GM12878 (cell line): Measurements from ENCODE around the gene ADAMTSL2. TPM values are rescaled to one million over a fixed set of nuclear protein-coding genes. Genes with fewer than 3 reads are reported as not detected.

Experiments used
- ATAC-seq: fragments of 200-7000 bp; cut with Tn5 transposase; 3 replicates; pipeline ENCODE4 v1.9.1; 2020; ENCODE audit warnings: mild to moderate bottlenecking, moderate library complexity
- BruUV-seq: library from RNA; stranded (reverse); fragments of 400-500 nt; replicated peaks from 2 replicates; lab custom pipeline; 2021; lab: Mats Ljungman, UMichigan
- CTCF ChIA-PET: fragments of 300-600 bp; sonication (Branson Sonifier 250); formaldehyde crosslinking; extraction: SDS; loops from one replicate; lab custom pipeline; 2021; ENCODE audit warnings: inconsistent platforms; lab: Yijun Ruan, JAX
- POLR2A ChIA-PET: fragments of 350-600 bp; formaldehyde crosslinking; extraction: SDS; loops from one replicate; lab custom pipeline; 2021; ENCODE audit warnings: inconsistent platforms; lab: Charles Lee
- RAD21 ChIA-PET: fragments of 300-600 bp; sonication (Branson Sonifier 250); formaldehyde crosslinking; loops from one replicate; lab custom pipeline; 2023; ENCODE audit warnings: antibody characterized with exemption; ENCODE audit not compliant: unreplicated experiment; lab: Charles Lee
- SMC1A ChIA-PET: fragments of 300-600 bp; sonication (Branson Sonifier 250); formaldehyde crosslinking; loops from one replicate; lab custom pipeline; 2023; ENCODE audit not compliant: unreplicated experiment, uncharacterized antibody; lab: Charles Lee
- DNase-seq: peaks from one replicate; pipeline ENCODE4 v3.0.0-alpha.2; 2011; ENCODE audit warnings: low read depth, low spot score
- FAIRE-seq: peaks from 3 replicates; lab custom pipeline; 2011; peaks lifted over from hg19 to GRCh38; lab: Jason Lieb, UNC
- H2AFZ ChIP-seq: 2 replicates; pipeline ENCODE4 v1.6.0; 2011; ENCODE audit warnings: low read depth, low read length, control low read depth; ENCODE audit not compliant: control insufficient read depth
- H3K27ac ChIP-seq: 2 replicates; pipeline ENCODE4 v1.5.1; 2011; ENCODE audit warnings: control low read depth; ENCODE audit not compliant: control insufficient read depth, insufficient read depth
- H3K27me3 ChIP-seq, 2 experiments: replicated peaks in 1 of 2; 2 replicates each; pipeline versions ENCODE4 v1.6.0 to v1.6.1; 2011; ENCODE audit warnings: low read length in 1 of 2; ENCODE audit not compliant: control insufficient read depth in 2 of 2, insufficient read depth in 2 of 2
- H3K36me3 ChIP-seq, 2 experiments: 2 replicates each; pipeline ENCODE4 v1.5.1; 2011; ENCODE audit warnings: low read length in 1 of 2; ENCODE audit not compliant: control insufficient read depth in 2 of 2, insufficient read depth in 2 of 2
- H3K4me1 ChIP-seq: 2 replicates; pipeline ENCODE4 v1.6.1; 2011; ENCODE audit warnings: mild to moderate bottlenecking, low read length, moderate library complexity, mixed read lengths; ENCODE audit not compliant: control insufficient read depth, insufficient read depth
- H3K4me2 ChIP-seq: 2 replicates; pipeline ENCODE4 v1.6.0; 2011; ENCODE audit warnings: control low read depth; ENCODE audit not compliant: control insufficient read depth, insufficient read depth
- H3K4me3 ChIP-seq: fragments of 200-600 bp; sonication (generic); 2 replicates; pipeline ENCODE4 v1.5.1; 2016
- H3K79me2 ChIP-seq: 2 replicates; pipeline ENCODE4 v1.6.0; 2011; ENCODE audit warnings: low read length; ENCODE audit not compliant: control insufficient read depth, insufficient read depth
- H3K9ac ChIP-seq: 2 replicates; pipeline ENCODE4 v1.8.0; 2011; ENCODE audit warnings: low read length, control low read depth, mixed read lengths; ENCODE audit not compliant: control insufficient read depth, insufficient read depth
- H3K9me3 ChIP-seq: replicated peaks from 3 replicates; pipeline ENCODE4 v1.5.1; 2011; ENCODE audit warnings: mild to moderate bottlenecking, low read length; ENCODE audit not compliant: control insufficient read depth, insufficient read depth
- H4K20me1 ChIP-seq: 2 replicates; pipeline ENCODE4 v1.6.0; 2011; ENCODE audit not compliant: control insufficient read depth, insufficient read depth
- BHLHE40 ChIP-seq, 2 experiments: fragments of 450-650 bp in 1 of 2; IDR thresholded peaks; 2 replicates each; pipeline ENCODE4 v1.6.1; 2011 to 2017; ENCODE audit warnings: low read depth in 2 of 2, borderline replicate concordance in 1 of 2, improper control_type of control experiment in 1 of 2, low read length in 1 of 2, mild to moderate bottlenecking in 1 of 2
- CHD1 ChIP-seq: IDR thresholded peaks from 2 replicates; pipeline ENCODE4 v1.6.1; 2012; ENCODE audit warnings: low read depth, low read length, improper control_type of control experiment
- HCFC1 ChIP-seq: fragments of 150-350 bp; IDR thresholded peaks from 2 replicates; pipeline ENCODE4 v1.6.1; 2014; ENCODE audit warnings: low read length
- MEF2A ChIP-seq: IDR thresholded peaks from 2 replicates; pipeline ENCODE4 v1.6.1; 2011; ENCODE audit warnings: low read depth, mild to moderate bottlenecking, low read length, moderate library complexity; ENCODE audit not compliant: insufficient read depth
- MYB ChIP-seq: fragments of 150-350 bp; IDR thresholded peaks from 2 replicates; pipeline ENCODE4 v1.6.1; 2014; ENCODE audit warnings: mild to moderate bottlenecking, low read depth, low read length, borderline replicate concordance
- NFIC ChIP-seq: IDR thresholded peaks from 2 replicates; pipeline ENCODE4 v1.6.1; 2012; ENCODE audit warnings: low read depth, mild to moderate bottlenecking, inconsistent platforms, low read length, moderate library complexity
- NFYB ChIP-seq: IDR thresholded peaks from 2 replicates; pipeline ENCODE4 v1.6.1; 2011; ENCODE audit warnings: low read depth, mild to moderate bottlenecking, low read length, improper control_type of control experiment, moderate library complexity; ENCODE audit not compliant: insufficient read depth
- RB1 ChIP-seq: fragments of 450-650 bp; formaldehyde crosslinking; IDR thresholded peaks from 2 replicates; pipeline ENCODE4 v1.6.1; 2017; ENCODE audit warnings: mild to moderate bottlenecking, borderline replicate concordance
- SUPT20H ChIP-seq: IDR thresholded peaks from 2 replicates; pipeline ENCODE4 v1.6.1; 2011; ENCODE audit warnings: low read depth, mild to moderate bottlenecking, low read length, moderate library complexity, borderline replicate concordance; ENCODE audit not compliant: control insufficient read depth
- WGBS: methylation state at CpG from one replicate; pipeline ENCODE4 v1.1.6; 2016; ENCODE audit warnings: low lambda C conversion rate; ENCODE audit not compliant: insufficient replicate concordance, insufficient coverage; ENCODE audit errors: missing lambda C conversion rate; 5-methylcytosine and 5-hydroxymethylcytosine counted together
- in situ Hi-C: fragments of 300-500 bp; cut with MboI; formaldehyde crosslinking; loops from 9 replicates; pipeline ENCODE4 v1.14.3; 2018; ENCODE audit warnings: mixed read lengths
- intact Hi-C: fragments of 100-400 bp; cut with micrococcal nuclease; formaldehyde crosslinking; loops from one replicate; pipeline ENCODE4 v1.14.2; 2022; ENCODE audit not compliant: unreplicated experiment
- polyA plus RNA-seq, 11 experiments: library from polyadenylated mRNA; depleted of rRNA in 4 of 11; unstranded in 6 of 11; stranded (reverse) in 5 of 11; fragments of >200 nt; fragmentation: Nextera tagmentation in 4 of 11; fragmentation: Illumina TruSeq in 1 of 11; extraction: Ambion mirVana in 4 of 11; extraction: Trizol in 1 of 11; gene quantifications; 1 replicate in 1 of 11; 2 replicates in 10 of 11; pipeline versions ENCODE4 v1.2.1 to v1.2.3, GENCODE V29; 2011 to 2016; ENCODE audit warnings: inconsistent platforms in 2 of 11, missing spikeins in 2 of 11, low read depth in 1 of 11
- total RNA-seq, 4 experiments: library from RNA; depleted of rRNA in 3 of 4; stranded (reverse); fragments of >200 nt in 3 of 4; fragmentation: Illumina TruSeq in 1 of 4; extraction: Trizol in 1 of 4; gene quantifications; 2 replicates each; pipeline versions ENCODE4 v1.2.1 to v1.2.3, GENCODE V29; 2013 to 2021

The ADAMTSL2 gene
- total and polyA plus RNA-seq, 10 of the 15 experiments (the other 5 are each of a cell fraction or from before 2014, with no cell fraction given), result 0.07 TPM; not detected in 9

GRCh38 chr9:133493845-133494540, 40.5 kb upstream of the ADAMTSL2 start:
- H3K79me2 ChIP-seq, result no peaks in the 10 kb centered on the region
- no peaks in the 10 kb centered on the region for H3K4me1 ChIP-seq
- no peaks in the 10 kb centered on the region for H4K20me1 ChIP-seq
- no peaks in the 10 kb centered on the region; a peak in 3 of 4 replicates for H3K27me3 ChIP-seq
- BruUV-seq, result no TSS peak
- in situ Hi-C loops (no loop called here), intact Hi-C loops (no loop called here)
- ChIA-PET CTCF (interaction anchor here (1.3 to 2.1 kb wide), 2 partner anchors 308 to 312 kb away, joined by 4 to 5 read pairs; no protein-coding TSS in a partner anchor), POLR2A (interaction anchor here (0.5 to 0.6 kb wide), 2 partner anchors 34 to 79 kb away, joined by 3 read pairs; partner anchors contain the start of gene CACFD1), RAD21 (no interaction called here), SMC1A (interaction anchor here (0.6 kb wide), 1 partner anchor 482 kb away, joined by 3 read pairs; no protein-coding TSS in a partner anchor)
- H3K9me3 ChIP-seq, result no peaks in the 10 kb centered on the region
- H2AFZ ChIP-seq, result no peak overlapping the region
- FAIRE-seq, result no peak
- 50% methylated on average over 23 of the region's 23 CpGs for WGBS
- no peaks in the 10 kb centered on the region for H3K36me3 ChIP-seq
- H3K9ac ChIP-seq, result no peak overlapping the region
- no peak overlapping the region for H3K4me3 ChIP-seq
- no peak for ATAC-seq
- no peak for DNase-seq
- TF ChIP-seq SUPT20H (no peak), RB1 (no peak), BHLHE40 (IDR thresholded peaks at IDR 0.05; ENCODE audit: borderline replicate concordance in 1 of 2, low read depth in 2 of 2, low read length in 1 of 2) (no peak), HCFC1 (no peak), MYB (no peak), MEF2A (no peak), NFIC (no peak), NFYB (no peak), CHD1 (no peak)
- no peak overlapping the region for H3K4me2 ChIP-seq
- no peak overlapping the region for H3K27ac ChIP-seq
